Measurements from ENCODE around the gene TRMT10B. TPM values are rescaled to one million over a fixed set of nuclear protein-coding genes. Genes with fewer than 3 reads are reported as not detected.
A peak's percentile ranks its signal among the peaks of the same experiment; 100 is the strongest.

TRMT10B gene
- total and polyA plus RNA-seq, 2 of the 13 experiments (the other 11 are each of a cell fraction or from before 2014, with no cell fraction given): 3.1 to 3.9 TPM

- TF ChIP-seq ZBTB3 (CRISPR knock-in tag; IDR thresholded peaks at IDR 0.05; ENCODE audit: borderline replicate concordance, low read depth) (no peak; the same call in 1 of the 2 replicates), ZKSCAN1 (IDR thresholded peaks at IDR 0.05; ENCODE audit: low read length) (no peak), ATF7 (IDR thresholded peaks at IDR 0.05) (no peak), ATF7 (CRISPR knock-in tag; IDR thresholded peaks at IDR 0.05) (0 out of 2 replicates have a peak, but pooled peaks have one; percentile 44), SP5 (CRISPR knock-in tag; IDR thresholded peaks at IDR 0.05; ENCODE audit: borderline replicate concordance, low read depth) (peak; percentile 27; the same call in 1 of the 2 replicates), SMC3 (IDR thresholded peaks at IDR 0.05; ENCODE audit: low read length) (no peak), MIER2 (CRISPR knock-in tag; IDR thresholded peaks at IDR 0.05) (peak; percentile 93), MEF2D (CRISPR knock-in tag; IDR thresholded peaks at IDR 0.05) (peak; percentile 88), ZNF781 (CRISPR knock-in tag; IDR thresholded peaks at IDR 0.05; ENCODE audit: borderline replicate concordance, not compliant biosample characterization) (no peak), ZNF777 (CRISPR knock-in tag; IDR thresholded peaks at IDR 0.05) (peak; percentile 40; the same call in 1 of the 2 replicates), ZFAT (CRISPR knock-in tag; conservative IDR thresholded peaks at IDR 0.05) (no peak), ZNF546 (CRISPR knock-in tag; conservative IDR thresholded peaks at IDR 0.05) (no peak), ZNF720 (CRISPR knock-in tag; IDR thresholded peaks at IDR 0.05) (no peak), GATAD1 (CRISPR knock-in tag; IDR thresholded peaks at IDR 0.05) (peak; percentile 98), HNF4G (IDR thresholded peaks at IDR 0.05; ENCODE audit: borderline replicate concordance, low read depth, low read length) (no peak), HNF4G (CRISPR knock-in tag; IDR thresholded peaks at IDR 0.05; ENCODE audit: borderline replicate concordance, low read depth) (no peak), ERF (CRISPR knock-in tag; IDR thresholded peaks at IDR 0.05) (peak; percentile 75), HDAC6 (IDR thresholded peaks at IDR 0.05; ENCODE audit: low read depth, low read length) (no peak), HIVEP1 (CRISPR knock-in tag; IDR thresholded peaks at IDR 0.05) (no peak), ZNF558 (CRISPR knock-in tag; IDR thresholded peaks at IDR 0.05; ENCODE audit: borderline replicate concordance) (no peak), ZNF563 (CRISPR knock-in tag; IDR thresholded peaks at IDR 0.05) (peak; percentile 81), TAF1 (CRISPR knock-in tag; IDR thresholded peaks at IDR 0.05) (peak; percentile 97), ISL2 (CRISPR knock-in tag; IDR thresholded peaks at IDR 0.05) (no peak), ZSCAN9 (CRISPR knock-in tag; IDR thresholded peaks at IDR 0.05; ENCODE audit: borderline replicate concordance) (peak; percentile 64; the same call in 1 of the 2 replicates), DRAP1 (CRISPR knock-in tag; IDR thresholded peaks at IDR 0.05) (peak; percentile 62; the same call in 1 of the 2 replicates), KLF15 (CRISPR knock-in tag; IDR thresholded peaks at IDR 0.05; ENCODE audit: borderline replicate concordance) (no peak), ZFP82 (CRISPR knock-in tag; IDR thresholded peaks at IDR 0.05; ENCODE audit: borderline replicate concordance) (no peak; the same call in 1 of the 2 replicates), TRIM24 (CRISPR knock-in tag; IDR thresholded peaks at IDR 0.05) (no peak), ZNF136 (CRISPR knock-in tag; IDR thresholded peaks at IDR 0.05; ENCODE audit: low read depth) (no peak), ZNF724P (CRISPR knock-in tag; IDR thresholded peaks at IDR 0.05; ENCODE audit: borderline replicate concordance) (peak; percentile 80), RXRB (CRISPR knock-in tag; IDR thresholded peaks at IDR 0.05; ENCODE audit: borderline replicate concordance) (no peak; the same call in 1 of the 2 replicates), MEIS1 (CRISPR knock-in tag; IDR thresholded peaks at IDR 0.05; ENCODE audit: borderline replicate concordance) (peak; percentile 90; the same call in 1 of the 2 replicates), ZNF343 (CRISPR knock-in tag; IDR thresholded peaks at IDR 0.05) (peak; percentile 65; the same call in 1 of the 2 replicates), GFI1 (CRISPR knock-in tag; IDR thresholded peaks at IDR 0.05; ENCODE audit: borderline replicate concordance) (peak; percentile 58; the same call in 1 of the 2 replicates)
Measured at GRCh38 chr9:37784616-37785483, 31.2 kb downstream of the TRMT10B start, which contains the start of gene EXOSC3 (continued).
